ENCODE measurements around the gene DHRS11. TPM values are rescaled to one million over a fixed set of nuclear protein-coding genes. Genes with fewer than 3 reads are reported as not detected.
A peak's percentile ranks its signal among the peaks of the same experiment; 100 is the strongest.

The DHRS11 gene
- polyA plus RNA-seq, 3 donors: 1.2 to 4.3 (median 2.7) TPM

GRCh38 chr17:36544044-36544306 is 47.7 kb upstream of the DHRS11 start:
- H2AFZ ChIP-seq (ENCODE audit: insufficient read depth, low read depth, low read length, poor library complexity, severe bottlenecking): peak overlapping the region; percentile 99
- 0% methylated on average over 10 of the region's 10 CpGs for WGBS (ENCODE audit: insufficient coverage)
- no peaks in the 10 kb centered on the region for H3K27me3 Mint-ChIP-seq (ENCODE audit: low read depth in 3 of 3)
- H3K36me3 Mint-ChIP-seq: peaks cover 9 to 17% of the 10 kb centered on the region in 2 donors
- H3K4me3 ChIP-seq (replicated peaks in 1 of 3; ENCODE audit: low read depth in 2 of 3, low read length in 3 of 3): peak overlapping the region; percentile 68 to 96 (median 72)
- TF ChIP-seq CTCF (IDR thresholded peaks at IDR 0.05): peak; percentile 30
- H3K9me3 ChIP-seq (replicated peaks in 1 of 2; ENCODE audit: control insufficient read depth in 1 of 2, insufficient read depth in 1 of 2, low read length in 2 of 2): no peaks in the 10 kb centered on the region
- peaks cover 33% of the 10 kb centered on the region for H3K4me1 Mint-ChIP-seq
- H3K27ac ChIP-seq (ENCODE audit: low read depth in 1 of 2, low read length in 2 of 2): peak overlapping the region; percentile 88 to 97
- H3K27me3 ChIP-seq (ENCODE audit: control insufficient read depth in 2 of 2, insufficient read depth in 2 of 2, low read length in 2 of 2): no peaks in the 10 kb centered on the region
- intact Hi-C loops (cut with micrococcal nuclease): loop anchor here in 1 of 2 donors (5.0 to 10.0 kb wide), 2 partner anchors 48 to 411 kb away; partner anchors contain the start of gene DHRS11
- peak overlapping the region; percentile 97 for H3K9ac ChIP-seq (ENCODE audit: insufficient read depth, low read length, poor library complexity, severe bottlenecking)
- H3K27ac Mint-ChIP-seq: peak overlapping the region; percentile 96 to 99 (median 98)
- H3K79me2 ChIP-seq (ENCODE audit: insufficient read depth, low read length): peaks cover 60% of the 10 kb centered on the region
- peak overlapping the region; percentile 96 for H3K4me2 ChIP-seq (replicated peaks; ENCODE audit: extremely low read depth, low read length, poor library complexity, severe bottlenecking)
- peak; percentile 32 to 56 (median 41) for DNase-seq
- H3K4me1 ChIP-seq (ENCODE audit: control insufficient read depth in 1 of 2, insufficient read depth in 2 of 2, low read length in 2 of 2): peaks cover 35 to 43% of the 10 kb centered on the region in 2 donors
- H3K4me3 Mint-ChIP-seq: peak overlapping the region; percentile 92 to 98
- peaks cover 0 to 6% of the 10 kb centered on the region in 2 donors for H3K36me3 ChIP-seq (replicated peaks in 1 of 2; ENCODE audit: control insufficient read depth in 1 of 2, insufficient read depth in 2 of 2, low read length in 2 of 2)
- H3K9me3 Mint-ChIP-seq: peaks cover 0 to 2% (median 0%) of the 10 kb centered on the region in 7 donors
- H4K20me1 ChIP-seq (ENCODE audit: insufficient read depth, low read length): peaks cover 34% of the 10 kb centered on the region

DNA sequence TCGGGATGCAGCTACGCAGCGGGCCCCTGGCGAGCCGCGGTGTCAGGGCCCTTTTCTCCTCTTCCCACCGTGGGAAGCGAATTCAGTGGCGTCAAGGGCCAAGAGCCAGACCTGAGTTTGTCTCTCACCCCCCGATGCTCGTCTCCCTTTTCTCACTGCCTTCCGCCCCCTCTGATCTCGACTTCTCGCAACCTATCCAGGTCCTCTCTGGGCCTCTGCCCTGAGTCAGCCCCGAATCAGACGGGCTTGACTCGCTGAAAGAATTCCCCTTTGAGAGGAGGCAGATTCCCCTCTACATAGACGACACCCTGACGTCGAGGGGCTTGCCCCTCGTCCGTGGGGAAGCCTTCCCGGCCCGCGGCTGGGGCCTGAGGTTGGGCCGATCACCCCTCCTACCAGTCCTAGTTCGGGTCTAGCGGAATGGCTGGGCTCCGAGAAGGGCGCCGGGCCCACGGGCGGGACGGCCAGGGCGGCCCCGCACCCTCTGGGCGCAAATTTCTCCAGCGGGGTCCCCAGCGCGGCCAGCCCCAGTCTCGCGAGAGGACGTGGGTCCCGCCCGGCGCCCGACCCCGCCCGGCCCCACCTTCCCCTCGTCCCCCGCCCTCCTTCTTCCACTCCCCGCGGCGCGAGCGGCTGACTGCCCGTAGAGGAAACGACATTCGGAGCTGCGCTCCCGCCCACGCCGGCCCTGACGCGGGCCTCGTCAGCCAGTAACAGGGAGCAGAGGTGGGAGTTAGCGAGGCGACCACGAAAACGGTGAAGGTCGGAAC is 47.2 kb upstream of the DHRS11 start, which contains the start of gene GGNBP2:
GGNBP2 (plus strand) TSS at position 613 of the 770 bp plus-strand sequence. CDS start 806 bp downstream, outside the sequence.
- peaks cover 40% of the 10 kb centered on the region for H4K20me1 ChIP-seq (ENCODE audit: insufficient read depth, low read length)
- Mint-ChIP-seq H3K9me3 (peaks cover 0 to 2% (median 0%) of the 10 kb centered on the region in 7 donors), H3K27ac (peak within 1 kb of the TSS; percentile 96 to 99 (median 98)), H3K27me3 (ENCODE audit: low read depth in 3 of 3) (no peaks in the 10 kb centered on the region), H3K36me3 (peaks cover 9 to 17% of the 10 kb centered on the region in 2 donors), H3K4me3 (peak within 1 kb of the TSS; percentile 92 to 98), H3K4me1 (peaks cover 35% of the 10 kb centered on the region)
- H3K4me2 ChIP-seq (replicated peaks; ENCODE audit: extremely low read depth, low read length, poor library complexity, severe bottlenecking): peak within 1 kb of the TSS; percentile 96
- H3K9ac ChIP-seq (ENCODE audit: insufficient read depth, low read length, poor library complexity, severe bottlenecking): peak within 1 kb of the TSS; percentile 97
- H3K4me3 ChIP-seq (replicated peaks in 1 of 3; ENCODE audit: low read depth in 2 of 3, low read length in 3 of 3): peak within 1 kb of the TSS; percentile 68 to 96 (median 88)
- H3K27ac ChIP-seq (ENCODE audit: low read depth in 1 of 2, low read length in 2 of 2): peak within 1 kb of the TSS; percentile 88 to 97
- intact Hi-C loops (cut with micrococcal nuclease): loop anchor here (5.0 to 10.0 kb wide), 2 partner anchors 48 to 410 kb away; partner anchors contain the start of gene DHRS11 (in 2 of the 2)
- no peaks in the 10 kb centered on the region for H3K9me3 ChIP-seq (replicated peaks in 1 of 2; ENCODE audit: control insufficient read depth in 1 of 2, insufficient read depth in 1 of 2, low read length in 2 of 2)
- peaks cover 65% of the 10 kb centered on the region for H3K79me2 ChIP-seq (ENCODE audit: insufficient read depth, low read length)
- under 1% methylated on average over 58 of the region's 71 CpGs for WGBS (ENCODE audit: insufficient coverage)
- no peaks in the 10 kb centered on the region for H3K27me3 ChIP-seq (ENCODE audit: control insufficient read depth in 2 of 2, insufficient read depth in 2 of 2, low read length in 2 of 2)
- peaks cover 40 to 48% of the 10 kb centered on the region in 2 donors for H3K4me1 ChIP-seq (ENCODE audit: control insufficient read depth in 1 of 2, insufficient read depth in 2 of 2, low read length in 2 of 2)
- peak; percentile 84 to 91 (median 90) for DNase-seq
- H2AFZ ChIP-seq (ENCODE audit: insufficient read depth, low read depth, low read length, poor library complexity, severe bottlenecking): peak within 1 kb of the TSS; percentile 99
- H3K36me3 ChIP-seq (replicated peaks in 1 of 2; ENCODE audit: control insufficient read depth in 1 of 2, insufficient read depth in 2 of 2, low read length in 2 of 2): peaks cover 0 to 6% of the 10 kb centered on the region in 2 donors
- peak; percentile 21 for TF ChIP-seq CTCF (IDR thresholded peaks at IDR 0.05)
